WI38 (cell line): ENCODE results near the gene SNTN.
"Not testable (repeated sequence)": the region's sequence is repeated elsewhere in the genome, so short reads cannot be mapped to it uniquely, and the experiment has no call there.

Experiments used
- H3K4me3 ChIP-seq: 2 replicates; pipeline ENCODE4 v1.5.1; 2011; ENCODE audit warnings: low read depth, mild to moderate bottlenecking, control low read depth, low read length
- CTCF ChIP-seq: IDR thresholded peaks from 2 replicates; pipeline ENCODE4 v1.5.1; 2012; ENCODE audit warnings: low read depth, mild to moderate bottlenecking, control low read depth, low read length

The SNTN gene

GRCh38 chr3:63624941-63625560, 27.4 kb upstream of the SNTN start:
- no peak overlapping the region for H3K4me3 ChIP-seq
- no peak for TF ChIP-seq CTCF

- H3K4me3 ChIP-seq = no peak overlapping the region
- no peak for TF ChIP-seq CTCF
Observed at GRCh38 chr3:63631670-63632069, 20.8 kb upstream of the SNTN start.

- no peak for TF ChIP-seq CTCF
- no peak overlapping the region for H3K4me3 ChIP-seq
Observed at GRCh38 chr3:63635186-63635585, 17.3 kb upstream of the SNTN start.

- TF ChIP-seq CTCF = no peak
- no peak overlapping the region for H3K4me3 ChIP-seq
Observed at GRCh38 chr3:63639806-63640205, 12.7 kb upstream of the SNTN start.

GRCh38 chr3:63642488-63642887, 10.0 kb upstream of the SNTN start:
- H3K4me3 ChIP-seq = no peak overlapping the region
- no peak for TF ChIP-seq CTCF

- no peak for TF ChIP-seq CTCF
- H3K4me3 ChIP-seq = no peak overlapping the region
Observed at GRCh38 chr3:63644212-63644797, 8.2 kb upstream of the SNTN start.

- not testable (repeated sequence) for H3K4me3 ChIP-seq
Observed at GRCh38 chr3:63644928-63645781, 7.3 kb upstream of the SNTN start.
